B cell (primary cell): ENCODE data around the gene MCOLN1. TPM values are rescaled to one million over a fixed set of nuclear protein-coding genes. Genes with fewer than 3 reads are reported as not detected.

Experiments used
- ATAC-seq: fragments of 200-7000 bp; cut with Tn5 transposase; one replicate; pipeline ENCODE4 v1.10.0; 2021; ENCODE audit warnings: low read depth, mild to moderate bottlenecking, moderate number of reproducible peaks, moderate library complexity
- CTCF ChIA-PET: fragments of 350-600 bp; sonication (Branson Sonifier 250); formaldehyde crosslinking; loops from one replicate; lab custom pipeline; 2021; ENCODE audit warnings: antibody characterized with exemption, inconsistent platforms; lab: Charles Lee
- POLR2A ChIA-PET: fragments of 350-600 bp; sonication (Branson Sonifier 250); formaldehyde crosslinking; loops from one replicate; lab custom pipeline; 2021; ENCODE audit warnings: antibody characterized with exemption; lab: Charles Lee
- DNase-seq: peaks from one replicate; pipeline ENCODE4 v3.0.0; 2013
- H2AFZ ChIP-seq: 2 replicates; pipeline ENCODE4 v1.6.1; 2012; ENCODE audit warnings: mild to moderate bottlenecking, low read depth, low read length; ENCODE audit not compliant: insufficient read depth, poor library complexity, severe bottlenecking
- H3K27ac ChIP-seq, 2 donors: 1 replicate in 1 of 2; 2 replicates in 1 of 2; pipeline ENCODE4 v1.5.1; 2012 to 2013; ENCODE audit warnings: low read length in 2 of 2, mild to moderate bottlenecking in 2 of 2, moderate library complexity in 1 of 2
- H3K27me3 ChIP-seq, 4 experiments: fragments of 200-600 bp in 1 of 4; sonication (generic) in 1 of 4; replicated peaks in 1 of 4; 1 replicate in 2 of 4; 2 replicates in 2 of 4; pipeline versions ENCODE4 v1.6.1 to v1.7.0; 2013 to 2016; ENCODE audit warnings: low read length in 3 of 4, mild to moderate bottlenecking in 2 of 4, mixed read lengths in 1 of 4, moderate library complexity in 1 of 4; ENCODE audit not compliant: insufficient read depth in 4 of 4, control insufficient read depth in 3 of 4; ENCODE audit errors: control extremely low read depth in 1 of 4
- H3K36me3 ChIP-seq, 2 experiments: replicated peaks in 1 of 2; 1 replicate in 1 of 2; 2 replicates in 1 of 2; pipeline versions ENCODE4 v1.6.1 to v1.7.1; 2013; ENCODE audit warnings: low read length in 1 of 2; ENCODE audit not compliant: insufficient read depth in 2 of 2, control insufficient read depth in 1 of 2; ENCODE audit errors: control extremely low read depth in 1 of 2, extremely low read depth in 1 of 2
- H3K4me1 ChIP-seq, 2 donors: fragments of 200-600 bp in 1 of 2; sonication (generic) in 1 of 2; 1 replicate in 1 of 2; 2 replicates in 1 of 2; pipeline versions ENCODE4 v1.5.1 to v1.6.1; 2013 to 2017; ENCODE audit warnings: low read length in 2 of 2; ENCODE audit not compliant: control insufficient read depth in 2 of 2, insufficient read depth in 2 of 2
- H3K4me2 ChIP-seq: replicated peaks from 2 replicates; pipeline ENCODE3; 2012; ENCODE audit warnings: mild to moderate bottlenecking, low read depth, low read length; ENCODE audit not compliant: poor library complexity, severe bottlenecking
- H3K4me3 ChIP-seq, 5 experiments: fragments of 200-600 bp in 1 of 5; sonication (generic) in 1 of 5; 1 replicate in 3 of 5; 2 replicates in 2 of 5; pipeline versions ENCODE4 v1.5.1 to v1.7.0; 2011 to 2016; ENCODE audit warnings: low read length in 4 of 5, mild to moderate bottlenecking in 4 of 5, low read depth in 2 of 5, control low read depth in 1 of 5, moderate library complexity in 1 of 5; ENCODE audit not compliant: insufficient read depth in 1 of 5; ENCODE audit errors: control extremely low read depth in 1 of 5, extremely low read depth in 1 of 5
- H3K79me2 ChIP-seq: fragments of 200-600 bp; sonication (generic); one replicate; pipeline ENCODE4 v1.6.0; 2016; ENCODE audit warnings: low read length; ENCODE audit not compliant: control insufficient read depth, insufficient read depth
- H3K9ac ChIP-seq: fragments of 200-600 bp; sonication (generic); 2 replicates; pipeline ENCODE4 v1.6.1; 2017; ENCODE audit warnings: mild to moderate bottlenecking, low read length, moderate library complexity
- H3K9me3 ChIP-seq, 3 donors: one replicate each; pipeline versions ENCODE4 v1.6.1 to v1.7.1; 2013; ENCODE audit warnings: low read length in 2 of 3; ENCODE audit not compliant: control insufficient read depth in 2 of 3, insufficient read depth in 1 of 3; ENCODE audit errors: control extremely low read depth in 1 of 3
- H4K20me1 ChIP-seq: 2 replicates; pipeline ENCODE4 v1.6.0; 2012; ENCODE audit warnings: mild to moderate bottlenecking, low read length; ENCODE audit not compliant: insufficient read depth, control insufficient read depth, poor library complexity, severe bottlenecking
- H3K27ac Mint-ChIP-seq: one replicate; pipeline ENCODE4 v1.8.0; 2021; ENCODE audit warnings: mixed read lengths
- H3K27me3 Mint-ChIP-seq: one replicate; pipeline ENCODE4 v1.8.0; 2021; ENCODE audit warnings: mixed read lengths
- H3K4me1 Mint-ChIP-seq: one replicate; pipeline ENCODE4 v1.8.0; 2021; ENCODE audit warnings: mixed read lengths
- H3K4me3 Mint-ChIP-seq: one replicate; pipeline ENCODE4 v1.8.0; 2021; ENCODE audit warnings: mixed read lengths
- H3K9me3 Mint-ChIP-seq: one replicate; pipeline ENCODE4 v1.8.0; 2022; ENCODE audit warnings: mixed read lengths; ENCODE audit not compliant: insufficient read depth
- EZH2 ChIP-seq: IDR thresholded peaks from 2 replicates; pipeline ENCODE4 v1.6.1; 2012; ENCODE audit warnings: borderline replicate concordance, low read depth, mild to moderate bottlenecking, moderate library complexity, low read length; ENCODE audit not compliant: insufficient read depth, poor library complexity, severe bottlenecking
- WGBS: methylation state at CpG from one replicate; pipeline ENCODE4 v1.1.5; 2013; ENCODE audit warnings: missing lambda C conversion rate; ENCODE audit not compliant: insufficient coverage; 5-methylcytosine and 5-hydroxymethylcytosine counted together
- intact Hi-C: fragments of 100-400 bp; cut with micrococcal nuclease; formaldehyde crosslinking; loops from one replicate; pipeline ENCODE4 v1.10.0; 2022
- polyA plus RNA-seq: library from polyadenylated mRNA; depleted of rRNA; stranded (reverse); fragments of >200 nt; gene quantifications from 2 replicates; pipeline ENCODE4 v1.2.3, GENCODE V29; 2012
- total RNA-seq, 2 donors: library from RNA; stranded (reverse); fragments of 120-200 nt in 1 of 2; gene quantifications; 1 replicate in 1 of 2; 2 replicates in 1 of 2; pipeline versions ENCODE4 v1.2.3 to v1.2.4, GENCODE V29; 2013 to 2022
- TF ChIP-seq, protein P1 (sequence below): fragments of 200-600 bp; IDR thresholded peaks from one replicate; pipeline ENCODE4 v1.8.0; 2022; ENCODE audit warnings: antibody characterized with exemption, mild to moderate bottlenecking

The MCOLN1 gene
- total and polyA plus RNA-seq, 2 donors (not counting 1 experiment from before 2014, with no cell fraction given): 12.5 to 19.0 TPM

DNA sequence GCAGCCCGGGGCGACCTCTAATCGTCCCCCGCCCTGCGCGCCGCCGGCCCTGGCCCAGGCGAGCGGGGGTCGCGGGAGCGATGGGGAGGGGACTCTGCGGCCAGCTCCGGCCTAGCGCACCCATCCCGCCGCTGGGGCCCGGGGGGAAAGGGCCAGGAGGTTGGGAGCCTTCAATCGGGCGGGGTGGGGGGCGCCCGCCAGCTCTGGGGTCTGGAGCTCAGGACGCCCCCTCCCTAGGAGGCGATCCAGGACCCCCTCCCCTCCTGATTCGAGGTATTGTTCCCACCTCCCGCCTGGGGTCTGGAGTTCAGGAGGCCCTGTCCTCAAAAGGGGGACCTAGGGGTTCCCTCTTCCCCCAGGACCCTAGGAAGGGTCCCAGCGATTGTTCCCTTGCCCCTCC is 6.1 kb upstream of the MCOLN1 start:
- ChIA-PET CTCF (no interaction called here), POLR2A (interaction anchor here (1.6 kb wide), 1 partner anchor 15 kb away, joined by 4 read pairs; no protein-coding TSS in a partner anchor)
- TF ChIP-seq, protein P1, sequence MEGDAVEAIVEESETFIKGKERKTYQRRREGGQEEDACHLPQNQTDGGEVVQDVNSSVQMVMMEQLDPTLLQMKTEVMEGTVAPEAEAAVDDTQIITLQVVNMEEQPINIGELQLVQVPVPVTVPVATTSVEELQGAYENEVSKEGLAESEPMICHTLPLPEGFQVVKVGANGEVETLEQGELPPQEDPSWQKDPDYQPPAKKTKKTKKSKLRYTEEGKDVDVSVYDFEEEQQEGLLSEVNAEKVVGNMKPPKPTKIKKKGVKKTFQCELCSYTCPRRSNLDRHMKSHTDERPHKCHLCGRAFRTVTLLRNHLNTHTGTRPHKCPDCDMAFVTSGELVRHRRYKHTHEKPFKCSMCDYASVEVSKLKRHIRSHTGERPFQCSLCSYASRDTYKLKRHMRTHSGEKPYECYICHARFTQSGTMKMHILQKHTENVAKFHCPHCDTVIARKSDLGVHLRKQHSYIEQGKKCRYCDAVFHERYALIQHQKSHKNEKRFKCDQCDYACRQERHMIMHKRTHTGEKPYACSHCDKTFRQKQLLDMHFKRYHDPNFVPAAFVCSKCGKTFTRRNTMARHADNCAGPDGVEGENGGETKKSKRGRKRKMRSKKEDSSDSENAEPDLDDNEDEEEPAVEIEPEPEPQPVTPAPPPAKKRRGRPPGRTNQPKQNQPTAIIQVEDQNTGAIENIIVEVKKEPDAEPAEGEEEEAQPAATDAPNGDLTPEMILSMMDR: no peak
- TF ChIP-seq EZH2: no peak
- no peaks in the 10 kb centered on the region for H4K20me1 ChIP-seq
- Mint-ChIP-seq H3K4me1 (peaks cover 12% of the 10 kb centered on the region), H3K27ac (peak overlapping the region; percentile 46), H3K4me3 (peak overlapping the region; percentile 82), H3K9me3 (no peaks in the 10 kb centered on the region), H3K27me3 (peaks cover 10% of the 10 kb centered on the region)
- DNase-seq (no peak), ATAC-seq (no peak)
- no peaks in the 10 kb centered on the region for H3K36me3 ChIP-seq
- peak overlapping the region in 4 of 5 experiments; percentile 31 to 52 (median 43) for H3K4me3 ChIP-seq
- H3K27ac ChIP-seq: no peak overlapping the region
- peaks cover 4% of the 10 kb centered on the region for H3K79me2 ChIP-seq
- H3K4me1 ChIP-seq: peaks cover 9 to 14% of the 10 kb centered on the region in 2 donors
- no peak overlapping the region for H2AFZ ChIP-seq
- peak overlapping the region; percentile 83 for H3K4me2 ChIP-seq
- H3K9me3 ChIP-seq: no peaks in the 10 kb centered on the region
- intact Hi-C loops: loop anchor here (2.0 kb wide), 1 partner anchor 18 kb away; the partner anchor contains the start of gene PNPLA6
- H3K27me3 ChIP-seq: no peaks in the 10 kb centered on the region
- WGBS: 6% methylated on average over 24 of the region's 28 CpGs
- H3K9ac ChIP-seq: peak overlapping the region; percentile 53

DNA sequence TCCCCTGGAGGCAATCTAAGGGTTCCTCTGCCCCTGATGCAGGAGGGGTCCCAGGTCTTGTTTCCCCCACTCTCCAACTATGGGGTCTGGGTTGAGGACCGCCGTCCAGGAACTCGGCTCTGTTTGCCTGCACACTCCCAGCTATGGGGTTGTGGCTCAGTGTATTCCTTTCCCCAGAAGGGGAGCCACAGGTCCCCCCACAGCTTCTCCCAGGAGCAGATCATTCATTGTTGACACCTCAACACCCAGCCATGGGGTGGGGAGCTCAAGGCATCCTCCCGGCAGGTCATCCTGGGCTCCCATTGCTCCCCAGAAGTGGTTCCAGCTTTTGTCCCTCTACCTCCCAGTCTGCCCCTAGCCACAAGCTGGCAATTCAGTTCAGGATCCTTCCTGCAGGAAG is 5.5 kb upstream of the MCOLN1 start:
- Histone ChIP-seq H3K4me2 (peak overlapping the region; percentile 83), H3K9ac (peak overlapping the region; percentile 53), H3K4me3 (peak overlapping the region in 1 of 5 experiments; percentile 42), H2AFZ (no peak overlapping the region), H3K27ac (no peak overlapping the region), H3K27me3 (no peaks in the 10 kb centered on the region), H3K4me1 (peaks cover 11 to 16% of the 10 kb centered on the region in 2 donors), H4K20me1 (no peaks in the 10 kb centered on the region), H3K9me3 (no peaks in the 10 kb centered on the region), H3K79me2 (peaks cover 4% of the 10 kb centered on the region), H3K36me3 (no peaks in the 10 kb centered on the region)
- CTCF ChIA-PET: no interaction called here
- peaks cover 14% of the 10 kb centered on the region for H3K4me1 Mint-ChIP-seq
- POLR2A ChIA-PET: interaction anchor here (1.6 kb wide), 1 partner anchor 15 kb away, joined by 4 read pairs; no protein-coding TSS in a partner anchor
- H3K27ac Mint-ChIP-seq: peak overlapping the region; percentile 46
- no peak for TF ChIP-seq EZH2
- TF ChIP-seq, protein P1: no peak
- H3K4me3 Mint-ChIP-seq: peak overlapping the region; percentile 82
- H3K9me3 Mint-ChIP-seq: no peaks in the 10 kb centered on the region
- peaks cover 8% of the 10 kb centered on the region for H3K27me3 Mint-ChIP-seq
- DNase-seq: no peak
- intact Hi-C loops: loop anchor here (2.0 kb wide), 1 partner anchor 18 kb away; the partner anchor contains the start of gene PNPLA6
- no peak for ATAC-seq
- WGBS: 100% methylated on average over 1 of the region's 4 CpGs
